ENCODE measurements around the gene SERPINI1. TPM values are rescaled to one million over a fixed set of nuclear protein-coding genes. Genes with fewer than 3 reads are reported as not detected.
"Not testable (repeated sequence)": the region's sequence is repeated elsewhere in the genome, so short reads cannot be mapped to it uniquely, and the experiment has no call there.

SERPINI1 gene
- total RNA-seq, 3 donors from 2014 or later = 0.84 to 3.6 (median 1.3) TPM

DNA sequence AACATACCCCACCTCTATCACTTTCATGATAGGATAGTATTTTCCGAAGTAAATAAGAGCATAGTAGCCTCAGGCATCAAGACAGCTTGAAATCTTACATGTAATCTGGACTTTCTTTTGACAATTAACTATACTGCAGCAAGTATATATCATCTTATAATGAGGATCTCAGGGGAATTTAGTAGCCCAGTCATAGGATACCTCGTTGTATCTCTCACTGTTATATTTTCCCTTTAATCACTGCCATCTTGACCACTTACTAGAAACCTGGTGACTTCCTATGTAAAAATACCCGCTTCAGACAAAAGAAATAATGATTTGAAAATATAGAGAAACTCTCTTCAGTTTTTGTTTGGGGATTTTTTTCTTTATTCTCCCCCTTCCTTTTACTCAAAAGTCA is 88.2 kb downstream of the SERPINI1 start:
- TF ChIP-seq, protein P1, sequence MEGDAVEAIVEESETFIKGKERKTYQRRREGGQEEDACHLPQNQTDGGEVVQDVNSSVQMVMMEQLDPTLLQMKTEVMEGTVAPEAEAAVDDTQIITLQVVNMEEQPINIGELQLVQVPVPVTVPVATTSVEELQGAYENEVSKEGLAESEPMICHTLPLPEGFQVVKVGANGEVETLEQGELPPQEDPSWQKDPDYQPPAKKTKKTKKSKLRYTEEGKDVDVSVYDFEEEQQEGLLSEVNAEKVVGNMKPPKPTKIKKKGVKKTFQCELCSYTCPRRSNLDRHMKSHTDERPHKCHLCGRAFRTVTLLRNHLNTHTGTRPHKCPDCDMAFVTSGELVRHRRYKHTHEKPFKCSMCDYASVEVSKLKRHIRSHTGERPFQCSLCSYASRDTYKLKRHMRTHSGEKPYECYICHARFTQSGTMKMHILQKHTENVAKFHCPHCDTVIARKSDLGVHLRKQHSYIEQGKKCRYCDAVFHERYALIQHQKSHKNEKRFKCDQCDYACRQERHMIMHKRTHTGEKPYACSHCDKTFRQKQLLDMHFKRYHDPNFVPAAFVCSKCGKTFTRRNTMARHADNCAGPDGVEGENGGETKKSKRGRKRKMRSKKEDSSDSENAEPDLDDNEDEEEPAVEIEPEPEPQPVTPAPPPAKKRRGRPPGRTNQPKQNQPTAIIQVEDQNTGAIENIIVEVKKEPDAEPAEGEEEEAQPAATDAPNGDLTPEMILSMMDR (IDR thresholded peaks at IDR 0.05) = no peak
- intact Hi-C loops (cut with DNase I, micrococcal nuclease) = no loop called here
- H3K36me3 ChIP-seq (ENCODE audit: low read depth) = no peaks in the 10 kb centered on the region
- H3K9me3 ChIP-seq = no peaks in the 10 kb centered on the region
- no peaks in the 10 kb centered on the region for H3K4me1 ChIP-seq (ENCODE audit: low read depth)
- no peak for ATAC-seq
- DNase-seq = no peak
- no peak overlapping the region for H3K4me3 ChIP-seq

DNA sequence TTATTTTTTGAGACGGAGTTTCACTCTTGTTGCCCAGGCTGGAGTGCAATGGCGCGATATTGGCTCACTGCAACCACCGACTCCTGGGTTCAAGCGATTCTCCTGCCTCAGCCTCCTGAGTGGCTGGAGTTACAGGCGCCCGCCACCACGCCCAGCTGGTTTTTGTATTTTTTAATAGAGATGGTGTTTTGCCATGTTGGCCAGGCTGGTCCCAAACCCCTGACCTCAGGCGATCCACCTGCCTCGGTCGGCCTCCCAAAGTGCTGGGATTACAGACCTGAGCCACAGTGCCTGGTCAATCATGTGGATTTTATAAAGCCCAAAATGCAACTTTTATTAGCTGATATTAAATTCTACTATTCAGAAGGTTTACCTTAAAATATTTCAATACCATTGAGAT is 92.1 kb downstream of the SERPINI1 start:
- H3K4me3 ChIP-seq; H3K36me3 ChIP-seq (ENCODE audit: low read depth); DNase-seq; intact Hi-C loops (cut with DNase I, micrococcal nuclease); H3K4me1 ChIP-seq (ENCODE audit: low read depth); H3K9me3 ChIP-seq; ATAC-seq: not testable (repeated sequence)

DNA sequence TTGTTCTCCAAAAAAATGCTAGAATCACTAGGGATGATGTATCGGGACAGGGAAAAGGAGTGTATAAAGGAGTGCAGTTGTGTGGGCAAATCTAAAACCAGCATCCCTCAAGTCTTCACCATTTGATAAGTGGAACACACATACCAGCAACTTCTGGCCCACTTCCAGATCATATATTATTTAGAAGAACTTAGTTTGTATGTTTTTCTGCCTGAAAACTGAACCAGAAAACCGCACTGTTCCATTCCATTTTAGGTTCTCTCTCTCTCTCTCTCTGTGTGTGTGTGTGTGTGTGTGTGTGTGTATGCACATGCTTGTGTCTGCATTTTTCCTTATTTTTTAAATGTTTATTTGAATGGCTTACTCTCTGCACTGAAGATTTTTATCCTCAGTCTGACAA is 93.5 kb downstream of the SERPINI1 start:
- intact Hi-C loops (cut with DNase I, micrococcal nuclease) = no loop called here
- ATAC-seq = no peak
- Histone ChIP-seq H3K4me1 (ENCODE audit: low read depth) (no peaks in the 10 kb centered on the region), H3K9me3 (no peaks in the 10 kb centered on the region), H3K36me3 (ENCODE audit: low read depth) (no peaks in the 10 kb centered on the region), H3K4me3 (no peak overlapping the region)
- TF ChIP-seq, protein P1 (IDR thresholded peaks at IDR 0.05) = no peak
- DNase-seq = no peak

DNA sequence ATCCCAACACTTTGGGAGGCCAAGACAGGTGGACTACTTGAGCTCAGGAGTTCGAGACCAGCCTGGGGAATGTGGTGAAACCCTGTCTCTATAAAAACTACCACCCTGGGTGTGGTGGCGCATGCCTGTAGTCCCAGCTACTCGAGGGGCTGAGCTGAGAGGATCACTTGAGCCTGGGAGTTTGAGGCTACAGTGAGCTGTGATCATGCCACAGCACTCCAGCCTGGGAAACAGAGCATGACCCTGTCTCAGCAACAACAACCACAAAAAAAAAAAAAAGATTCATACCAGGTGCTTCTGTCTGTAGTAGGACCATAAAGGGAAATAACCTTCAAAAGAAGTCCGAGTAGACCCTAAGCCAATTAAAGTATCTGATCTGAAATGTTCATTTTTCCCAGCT is 94.5 kb downstream of the SERPINI1 start:
- intact Hi-C loops (cut with DNase I, micrococcal nuclease) = no loop called here
- Histone ChIP-seq H3K4me3 (no peak overlapping the region), H3K9me3 (no peaks in the 10 kb centered on the region), H3K4me1 (ENCODE audit: low read depth) (no peaks in the 10 kb centered on the region), H3K36me3 (ENCODE audit: low read depth) (no peaks in the 10 kb centered on the region)
- DNase-seq (no peak), ATAC-seq (no peak)
- TF ChIP-seq, protein P1 (IDR thresholded peaks at IDR 0.05) = no peak

DNA sequence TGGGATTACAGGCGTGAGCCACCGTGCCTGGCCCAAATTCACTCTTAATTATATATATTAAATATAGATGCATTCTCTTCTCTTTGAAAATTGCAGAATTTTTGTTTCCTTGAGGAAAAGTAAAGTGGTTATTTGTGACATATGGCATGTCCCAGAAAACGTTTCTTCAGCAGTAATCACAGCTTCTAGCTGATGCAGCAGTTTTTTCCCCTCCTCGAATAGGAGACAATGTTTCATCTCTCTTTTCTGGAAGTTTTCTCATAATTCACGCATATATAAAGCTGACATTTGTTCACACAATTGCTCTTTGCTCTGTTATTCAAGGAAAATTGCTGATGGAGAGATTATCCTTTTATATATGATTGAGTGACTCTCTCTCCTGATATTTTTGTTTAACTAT is 99.8 kb downstream of the SERPINI1 start:
- TF ChIP-seq, protein P1 (IDR thresholded peaks at IDR 0.05) = no peak
- intact Hi-C loops (cut with DNase I, micrococcal nuclease) = no loop called here
- no peaks in the 10 kb centered on the region for H3K9me3 ChIP-seq
- no peaks in the 10 kb centered on the region for H3K36me3 ChIP-seq (ENCODE audit: low read depth)
- no peak for ATAC-seq
- H3K4me3 ChIP-seq = no peak overlapping the region
- no peak for DNase-seq
- no peaks in the 10 kb centered on the region for H3K4me1 ChIP-seq (ENCODE audit: low read depth)

DNA sequence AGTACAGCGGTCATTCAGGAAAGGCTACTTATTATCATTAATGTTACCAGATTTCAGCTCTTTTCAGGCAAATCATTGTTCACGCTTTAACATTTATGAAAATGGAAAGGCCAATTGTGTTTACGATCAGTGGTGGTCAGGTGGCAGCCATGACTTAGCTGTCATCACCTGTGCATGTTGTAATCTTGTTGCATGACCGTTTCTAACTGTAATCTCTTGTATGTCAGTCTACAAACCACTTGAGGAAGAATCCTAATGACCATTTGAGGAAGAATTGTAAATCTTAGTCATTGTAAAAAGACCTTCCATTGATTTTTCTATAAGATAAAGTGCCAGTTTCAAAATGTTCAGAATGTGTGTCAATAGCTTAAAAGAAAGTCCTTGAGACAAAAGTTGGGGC is 100.4 kb downstream of the SERPINI1 start:
- no peaks in the 10 kb centered on the region for H3K9me3 ChIP-seq
- intact Hi-C loops (cut with DNase I, micrococcal nuclease) = no loop called here
- no peak for ATAC-seq
- no peaks in the 10 kb centered on the region for H3K36me3 ChIP-seq (ENCODE audit: low read depth)
- DNase-seq = no peak
- H3K4me1 ChIP-seq (ENCODE audit: low read depth) = no peaks in the 10 kb centered on the region
- TF ChIP-seq, protein P1 (IDR thresholded peaks at IDR 0.05) = no peak
- H3K4me3 ChIP-seq = no peak overlapping the region

Data from mucosa of descending colon (tissue), 3 donors.